Right lobe of liver (tissue), 4 donors: Measurements from ENCODE around the gene DNAJC15.

Experiments
- CTCF ChIP-seq, 4 donors: fragments of 200-600 bp in 3 of 4; fragments of 450-650 bp in 1 of 4; IDR thresholded peaks; one replicate each; pipeline versions ENCODE4 v1.5.1 to v1.8.0; 2016 to 2022; ENCODE audit warnings: antibody characterized with exemption in 4 of 4, mild to moderate bottlenecking in 2 of 4
- POLR2A ChIP-seq: fragments of 450-650 bp; IDR thresholded peaks from one replicate; pipeline ENCODE4 v1.6.1; 2017; ENCODE audit warnings: antibody characterized with exemption, mild to moderate bottlenecking
- donor health status: DM: no; HTN: no; CAD: no.
- donor health status: DM: no; HTN: no; CAD: no.
- donor health status: DM: no; HTN: yes; CAD: no.

DNA sequence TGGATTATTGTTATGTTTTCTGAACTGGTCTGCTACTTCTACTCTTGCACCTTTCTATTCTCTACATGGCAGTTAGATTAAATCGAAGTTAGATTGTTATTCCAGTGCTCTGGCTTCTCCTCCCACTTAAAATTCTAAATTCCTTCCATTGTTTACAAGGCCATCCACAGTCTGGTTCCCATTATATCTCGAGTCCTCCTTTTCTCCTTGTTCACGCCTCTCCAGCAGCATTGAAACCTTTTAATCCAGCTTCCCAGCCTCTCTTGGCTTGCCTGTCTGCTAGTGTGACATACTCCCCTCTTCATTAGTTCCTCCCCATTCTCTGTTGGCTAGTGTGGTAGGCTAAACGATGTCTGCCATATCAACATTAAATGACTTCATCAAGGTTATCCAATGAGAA is 54.5 kb downstream of the DNAJC15 start:
- TF ChIP-seq POLR2A (no peak), CTCF (IDR thresholded peaks at IDR 0.05) (no peak)
